Measurements from ENCODE around the gene ACTL7B. TPM values are rescaled to one million over a fixed set of nuclear protein-coding genes. Genes with fewer than 3 reads are reported as not detected.

The ACTL7B gene
- total RNA-seq, 4 donors from 2014 or later, result not detected

- Histone ChIP-seq H3K9me3 (no peaks in the 10 kb centered on the region), H3K36me3 (no peaks in the 10 kb centered on the region), H3K4me3 (no peak overlapping the region), H3K27me3 (no peaks in the 10 kb centered on the region), H3K4me1 (peaks cover 0 to 8% (median 0%) of the 10 kb centered on the region in 4 donors), H3K27ac (replicated peaks in 1 of 4) (no peak overlapping the region)
- TF ChIP-seq POLR2A (IDR thresholded peaks at IDR 0.05; ENCODE audit: low read depth) (no peak), CTCF (IDR thresholded peaks at IDR 0.05) (no peak), POLR2AphosphoS5 (IDR thresholded peaks at IDR 0.05) (no peak), EP300 (IDR thresholded peaks at IDR 0.05) (no peak)
- peak; percentile 72 for DNase-seq (ENCODE audit: extremely low spot score)
- intact Hi-C loops (cut with DNase I), result no loop called here
- WGBS, result 77% methylated on average over 8 of the region's 8 CpGs
Observed at GRCh38 chr9:108812396-108813025, 43.3 kb downstream of the ACTL7B start.

DNA sequence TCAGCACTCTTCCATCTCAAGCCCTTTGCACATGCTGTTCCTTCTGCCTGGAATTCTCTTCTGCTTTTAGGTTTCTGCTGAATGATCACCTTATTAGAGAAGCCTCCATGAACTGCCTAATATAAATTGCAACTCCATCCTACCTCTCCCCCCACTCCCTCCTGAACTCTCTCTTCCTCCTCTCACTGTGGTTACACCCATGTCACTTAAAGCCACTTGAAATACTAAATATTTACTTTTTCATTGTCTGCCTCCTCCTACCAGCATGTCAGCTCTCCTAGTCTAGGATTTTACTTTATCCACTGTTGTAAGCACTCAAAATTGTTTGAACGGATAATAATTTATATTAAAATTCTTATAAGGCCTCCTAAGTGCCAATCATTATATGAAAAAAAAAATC lies 43.8 kb downstream of the ACTL7B start:
- no peaks in the 10 kb centered on the region for H3K27me3 ChIP-seq
- 62% methylated on average over 1 of the region's 1 CpG for WGBS
- no peak overlapping the region for H3K27ac ChIP-seq (replicated peaks in 1 of 4)
- DNase-seq (ENCODE audit: extremely low spot score), result no peak
- H3K4me1 ChIP-seq, result peaks cover 0 to 8% (median 0%) of the 10 kb centered on the region in 4 donors
- no peaks in the 10 kb centered on the region for H3K36me3 ChIP-seq
- TF ChIP-seq EP300 (IDR thresholded peaks at IDR 0.05) (no peak), POLR2AphosphoS5 (IDR thresholded peaks at IDR 0.05) (no peak), POLR2A (IDR thresholded peaks at IDR 0.05; ENCODE audit: low read depth) (no peak), CTCF (IDR thresholded peaks at IDR 0.05) (no peak)
- intact Hi-C loops (cut with DNase I), result no loop called here
- H3K4me3 ChIP-seq, result no peak overlapping the region
- H3K9me3 ChIP-seq, result no peaks in the 10 kb centered on the region

DNA sequence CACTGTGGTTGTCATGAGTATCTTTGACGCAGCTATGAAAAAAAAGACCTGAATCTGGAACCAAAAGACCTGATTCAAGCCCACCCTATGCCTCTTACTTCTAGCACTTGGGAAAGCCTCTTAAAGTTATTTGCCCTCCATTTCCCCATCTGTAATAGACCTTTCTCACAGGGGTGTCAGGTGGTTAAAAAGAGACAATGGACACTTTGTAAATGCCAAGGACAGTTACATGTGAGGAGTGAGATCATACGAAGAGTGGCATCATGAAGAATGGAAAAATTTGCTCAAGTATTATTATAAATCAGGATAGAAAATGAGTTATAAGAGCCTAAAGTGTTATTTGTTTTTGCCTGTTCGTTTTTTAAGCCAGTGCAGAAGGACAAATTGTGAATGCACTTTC lies 46.5 kb downstream of the ACTL7B start:
- no peaks in the 10 kb centered on the region for H3K27me3 ChIP-seq
- no peaks in the 10 kb centered on the region for H3K36me3 ChIP-seq
- no peak overlapping the region for H3K4me3 ChIP-seq
- WGBS, result 77% methylated on average over 3 of the region's 3 CpGs
- H3K4me1 ChIP-seq, result peaks cover 0 to 8% (median 0%) of the 10 kb centered on the region in 4 donors
- no peak for TF ChIP-seq POLR2A (IDR thresholded peaks at IDR 0.05; ENCODE audit: low read depth)
- TF ChIP-seq POLR2AphosphoS5 (IDR thresholded peaks at IDR 0.05), result no peak
- no peak for TF ChIP-seq CTCF (IDR thresholded peaks at IDR 0.05)
- no peak for TF ChIP-seq EP300 (IDR thresholded peaks at IDR 0.05)
- no peaks in the 10 kb centered on the region for H3K9me3 ChIP-seq
- peak; percentile 66 for DNase-seq (ENCODE audit: extremely low spot score)
- no peak overlapping the region for H3K27ac ChIP-seq (replicated peaks in 1 of 4)
- intact Hi-C loops (cut with DNase I), result no loop called here

Small RNAs within 50 kb of the gene (small RNA-seq; reads per million reads assigned to genes)
- gene AL359692.1, result 0 reads per million in 3 donors

Other genes starting within 250 kb of the ACTL7B start
- gene ACTL7A, start 6.3 kb upstream of the ACTL7B start, total RNA-seq, result not detected
- 10 to 100 TPM; 14.1 to 16.2 (median 14.5) TPM for gene ELP1, start 78.1 kb upstream of the ACTL7B start, total RNA-seq
- 10 to 100 TPM in 1 of 4 donors, 1 to 10 TPM in 3; 6.3 to 11.2 (median 9.4) TPM for gene ABITRAM, start 78.4 kb upstream of the ACTL7B start, total RNA-seq
- 10 to 100 TPM; 59.6 to 88.9 (median 69.6) TPM for gene CTNNAL1, start 157.5 kb upstream of the ACTL7B start, total RNA-seq